T-helper 1 cell treated with Interleukin-12 subunit alpha and Interleukin-12 subunit beta and Interleukin-4 antibody, amounts not matched to agents 30 μg/mL and 1 μg/mL, for 36 hours (primary cell): ENCODE measurements around the gene TMEM204.

Experiments
- H3K27ac Mint-ChIP-seq: one replicate; pipeline ENCODE4 v1.8.0; 2021; ENCODE audit warnings: mild to moderate bottlenecking, mixed read lengths
- H3K27me3 Mint-ChIP-seq: one replicate; pipeline ENCODE4 v1.8.0; 2021; ENCODE audit warnings: low read depth, mixed read lengths
- H3K36me3 Mint-ChIP-seq: one replicate; pipeline ENCODE4 v1.8.0; 2021; ENCODE audit warnings: low read depth, mixed read lengths
- H3K4me1 Mint-ChIP-seq: one replicate; pipeline ENCODE4 v1.8.0; 2021; ENCODE audit warnings: low read depth, mixed read lengths
- H3K4me3 Mint-ChIP-seq: one replicate; pipeline ENCODE4 v1.8.0; 2021; ENCODE audit warnings: mild to moderate bottlenecking, moderate library complexity, mixed read lengths
- H3K9me3 Mint-ChIP-seq: one replicate; pipeline ENCODE4 v1.8.0; 2021; ENCODE audit warnings: mixed read lengths

Gene TMEM204

DNA sequence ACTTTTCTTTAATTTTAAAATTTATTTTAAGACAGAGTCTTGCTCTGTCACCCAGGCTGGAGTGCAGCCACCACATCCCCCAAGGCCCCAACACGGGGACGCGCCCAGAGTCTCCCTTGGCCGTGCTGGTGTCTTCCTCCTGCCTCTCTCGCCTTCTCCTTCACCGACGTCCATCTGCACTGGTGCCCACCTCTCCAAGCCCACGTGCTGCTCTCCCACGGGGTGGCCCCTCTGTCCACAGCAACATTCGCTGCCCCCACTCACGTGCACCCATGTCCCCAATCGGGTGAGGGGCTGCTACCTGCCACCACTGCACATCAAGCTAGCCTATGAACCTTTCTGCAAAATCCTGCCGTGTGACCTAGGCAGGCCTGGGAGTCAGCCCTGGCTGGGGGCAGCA lies 3.1 kb downstream of the TMEM204 start:
- Mint-ChIP-seq H3K27me3 (no peaks in the 10 kb centered on the region), H3K9me3 (no peaks in the 10 kb centered on the region), H3K27ac (peak overlapping the region; percentile 59), H3K36me3 (peaks cover 43% of the 10 kb centered on the region), H3K4me3 (peak overlapping the region; percentile 100), H3K4me1 (peaks cover 27% of the 10 kb centered on the region)

DNA sequence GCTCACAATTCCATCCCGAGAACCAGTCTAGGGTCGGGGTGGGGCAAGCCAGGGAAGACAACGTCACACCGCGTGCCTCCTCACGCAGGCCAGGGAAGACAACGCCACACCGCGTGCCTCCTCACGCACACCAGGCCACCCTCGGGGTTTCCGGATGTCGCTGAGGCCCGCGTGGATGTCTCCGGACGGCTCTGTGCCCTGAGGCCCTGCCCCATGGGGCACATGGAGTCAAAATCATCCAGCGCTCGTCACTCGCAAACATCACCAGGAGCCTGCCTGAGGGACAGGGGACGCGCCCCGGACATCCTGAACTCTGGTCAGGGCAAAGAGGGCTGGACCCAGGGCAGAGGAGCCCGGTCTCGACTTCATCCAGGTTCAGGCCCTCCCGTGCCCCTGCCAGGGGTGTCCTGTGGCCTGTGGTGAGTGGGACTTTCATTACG lies 3.7 kb downstream of the TMEM204 start:
- peaks cover 27% of the 10 kb centered on the region for H3K4me1 Mint-ChIP-seq
- H3K27ac Mint-ChIP-seq: peak overlapping the region; percentile 59
- H3K27me3 Mint-ChIP-seq: no peaks in the 10 kb centered on the region
- peaks cover 46% of the 10 kb centered on the region for H3K36me3 Mint-ChIP-seq
- no peaks in the 10 kb centered on the region for H3K9me3 Mint-ChIP-seq
- peak overlapping the region; percentile 100 for H3K4me3 Mint-ChIP-seq

DNA sequence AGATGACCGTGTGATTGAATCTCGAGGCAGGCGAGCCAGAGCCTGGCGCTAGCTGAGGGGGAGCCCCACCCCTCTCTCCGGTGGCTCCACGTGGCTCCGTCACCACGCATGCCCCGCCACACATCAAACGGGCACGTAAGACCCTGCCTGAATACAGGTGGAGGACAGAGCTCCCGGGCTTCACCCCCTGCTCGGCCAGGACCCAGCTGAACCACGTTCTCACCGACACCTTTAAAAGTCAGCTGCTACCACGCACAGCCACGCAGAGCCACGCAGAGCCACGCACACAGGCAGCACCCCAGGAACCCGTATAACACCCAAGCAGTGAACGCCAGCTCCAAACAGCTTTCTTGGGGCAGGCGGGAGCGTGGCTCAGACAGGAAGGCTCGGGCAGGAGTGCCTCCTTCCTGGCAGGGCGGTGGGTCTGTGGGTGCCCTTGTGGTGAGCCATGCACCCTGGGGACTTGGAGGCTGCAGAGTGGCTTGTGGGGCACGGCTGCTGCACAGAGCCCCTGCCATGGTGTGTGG lies 4.4 kb downstream of the TMEM204 start:
- H3K4me3 Mint-ChIP-seq: peak overlapping the region; percentile 100
- H3K27ac Mint-ChIP-seq: peak overlapping the region; percentile 52
- H3K27me3 Mint-ChIP-seq: no peaks in the 10 kb centered on the region
- H3K9me3 Mint-ChIP-seq: no peaks in the 10 kb centered on the region
- peaks cover 48% of the 10 kb centered on the region for H3K36me3 Mint-ChIP-seq
- peaks cover 33% of the 10 kb centered on the region for H3K4me1 Mint-ChIP-seq

DNA sequence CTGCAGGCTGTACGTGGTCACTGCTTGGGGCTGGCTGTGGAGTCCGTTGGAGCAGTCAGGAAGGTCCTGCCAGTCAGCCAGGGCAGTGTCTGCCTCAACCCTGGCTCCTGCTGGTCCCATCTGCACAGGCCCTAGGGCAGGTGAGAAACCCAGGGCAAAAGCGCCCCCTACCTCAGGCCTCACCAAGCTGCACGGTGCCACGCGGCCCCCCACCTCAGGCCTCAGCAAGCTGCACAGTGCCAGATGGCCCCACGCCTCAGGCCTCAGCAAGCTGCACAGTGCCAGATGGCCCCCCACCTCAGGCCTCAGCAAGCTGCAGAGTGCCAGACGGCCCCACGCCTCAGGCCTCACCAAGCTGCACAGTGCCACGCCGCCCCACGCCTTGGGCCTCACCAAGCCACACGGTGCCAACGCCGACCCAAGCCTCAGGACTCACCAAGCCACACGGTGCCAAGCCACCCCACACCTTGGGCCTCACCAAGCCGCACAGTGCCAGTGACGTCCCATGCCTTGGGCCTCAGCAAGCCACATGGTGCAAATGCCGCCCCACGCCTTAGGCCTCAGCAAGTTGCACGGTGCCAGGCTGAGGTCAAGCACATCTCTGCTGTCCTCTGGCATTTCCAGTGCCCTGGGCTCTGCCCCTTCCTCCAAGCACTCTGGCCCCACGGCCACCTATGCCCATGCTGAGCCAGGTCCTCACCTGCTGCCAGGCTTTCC lies 5.5 kb downstream of the TMEM204 start:
- H3K27ac Mint-ChIP-seq: no peak overlapping the region
- H3K4me3 Mint-ChIP-seq: peak overlapping the region; percentile 100
- peaks cover 36% of the 10 kb centered on the region for H3K4me1 Mint-ChIP-seq
- H3K36me3 Mint-ChIP-seq: peaks cover 52% of the 10 kb centered on the region
- no peaks in the 10 kb centered on the region for H3K27me3 Mint-ChIP-seq
- no peaks in the 10 kb centered on the region for H3K9me3 Mint-ChIP-seq

GRCh38 chr16:1539720-1540555 lies 6.5 kb downstream of the TMEM204 start:
- Mint-ChIP-seq H3K27ac (no peak overlapping the region), H3K9me3 (no peaks in the 10 kb centered on the region), H3K4me3 (no peak overlapping the region), H3K27me3 (no peaks in the 10 kb centered on the region), H3K4me1 (peaks cover 34% of the 10 kb centered on the region), H3K36me3 (peaks cover 48% of the 10 kb centered on the region)

GRCh38 chr16:1540556-1540855 lies 7.0 kb downstream of the TMEM204 start:
- Mint-ChIP-seq H3K36me3 (peaks cover 45% of the 10 kb centered on the region), H3K4me3 (no peak overlapping the region), H3K9me3 (no peaks in the 10 kb centered on the region), H3K4me1 (peaks cover 34% of the 10 kb centered on the region), H3K27ac (peak overlapping the region; percentile 31), H3K27me3 (no peaks in the 10 kb centered on the region)

GRCh38 chr16:1541293-1542165 lies 8.1 kb downstream of the TMEM204 start:
- Mint-ChIP-seq H3K27me3 (no peaks in the 10 kb centered on the region), H3K4me1 (peaks cover 34% of the 10 kb centered on the region), H3K36me3 (peaks cover 41% of the 10 kb centered on the region), H3K27ac (no peak overlapping the region), H3K4me3 (no peak overlapping the region), H3K9me3 (no peaks in the 10 kb centered on the region)

DNA sequence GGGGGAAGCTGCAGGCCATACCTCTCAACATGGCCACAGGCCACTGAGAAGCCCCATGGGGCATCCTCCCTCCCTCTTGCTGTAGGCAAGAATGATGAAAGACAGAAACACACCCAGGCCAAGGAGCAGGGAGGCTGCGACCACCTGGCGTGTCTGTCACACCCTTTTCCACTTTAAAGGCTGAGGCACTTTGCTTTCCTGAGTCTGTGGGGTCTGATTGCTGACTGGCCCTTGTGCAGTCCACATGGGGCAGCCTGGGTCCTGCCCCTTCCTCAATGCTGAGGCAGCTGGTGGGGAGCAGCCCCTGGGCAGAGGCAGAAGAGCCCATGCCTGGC lies 8.7 kb downstream of the TMEM204 start:
- no peak overlapping the region for H3K4me3 Mint-ChIP-seq
- H3K4me1 Mint-ChIP-seq: peaks cover 28% of the 10 kb centered on the region
- peak overlapping the region; percentile 7 for H3K27ac Mint-ChIP-seq
- no peaks in the 10 kb centered on the region for H3K9me3 Mint-ChIP-seq
- no peaks in the 10 kb centered on the region for H3K27me3 Mint-ChIP-seq
- H3K36me3 Mint-ChIP-seq: peaks cover 36% of the 10 kb centered on the region

DNA sequence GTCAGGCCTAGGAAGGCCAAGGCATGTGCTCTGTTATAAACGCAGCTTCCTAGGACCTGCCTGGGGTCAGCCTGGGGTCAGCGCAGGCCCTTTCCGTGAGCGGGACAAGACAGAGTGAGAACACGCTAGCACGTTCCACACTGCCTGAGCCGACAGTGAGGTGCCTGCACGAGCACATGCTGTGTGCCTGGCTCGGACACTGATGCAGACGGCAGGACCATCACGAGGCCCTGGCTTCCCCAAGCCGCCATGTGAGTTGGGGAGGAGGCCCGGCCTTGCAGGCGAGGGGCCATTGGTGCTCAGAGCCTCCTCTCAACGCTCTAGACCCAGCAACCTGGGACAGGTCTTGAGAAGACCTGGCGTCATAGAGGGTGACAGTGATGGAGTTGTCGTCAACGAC lies 9.1 kb downstream of the TMEM204 start:
- Mint-ChIP-seq H3K27me3 (no peaks in the 10 kb centered on the region), H3K9me3 (no peaks in the 10 kb centered on the region), H3K4me3 (peak overlapping the region; percentile 25)

DNA sequence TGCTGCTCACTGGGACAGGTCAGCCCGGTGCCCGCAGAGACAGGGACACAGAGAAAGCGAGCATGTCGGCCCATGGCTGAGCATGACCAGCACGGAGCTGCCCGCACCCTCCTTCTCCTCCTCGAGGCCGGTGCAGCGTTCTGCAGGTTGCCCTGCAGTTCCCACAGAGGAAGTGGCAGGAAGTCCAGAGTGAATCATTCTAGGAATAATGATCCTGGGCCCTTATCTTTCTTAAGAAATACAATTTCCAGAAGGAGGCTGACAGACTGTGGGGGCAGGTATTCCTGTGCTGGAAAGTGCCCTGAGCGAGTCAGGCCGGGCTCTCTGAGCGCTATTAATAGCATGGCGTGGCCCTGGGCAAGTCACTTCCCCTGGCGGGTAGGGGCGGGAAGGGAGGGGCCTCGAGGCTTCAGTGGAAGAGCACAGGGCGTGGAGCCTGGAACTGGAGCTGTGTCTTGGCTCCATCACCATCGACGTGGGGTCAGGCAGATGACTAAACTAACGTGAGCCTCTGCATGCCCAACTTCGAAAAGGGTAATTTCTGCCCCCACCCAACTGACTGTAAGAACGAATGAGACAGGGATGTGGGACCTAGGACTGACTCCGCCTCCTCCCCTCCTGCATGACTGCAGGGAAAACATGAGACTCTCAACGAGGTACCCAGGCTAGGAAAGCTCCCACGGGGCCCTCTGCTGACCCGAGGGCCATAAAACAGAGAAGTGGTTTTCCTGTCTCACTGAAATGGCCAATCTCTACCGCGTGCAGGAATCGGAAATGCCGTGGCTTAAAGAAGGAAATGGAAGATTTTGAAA lies 9.8 kb downstream of the TMEM204 start:
- Mint-ChIP-seq H3K27me3 (no peaks in the 10 kb centered on the region), H3K27ac (peak overlapping the region; percentile 66), H3K36me3 (peaks cover 28% of the 10 kb centered on the region), H3K9me3 (no peaks in the 10 kb centered on the region), H3K4me1 (peaks cover 17% of the 10 kb centered on the region), H3K4me3 (peak overlapping the region; percentile 59)

More for the DNA sequence above, 9.1 kb downstream of the TMEM204 start:
- Mint-ChIP-seq H3K36me3 (peaks cover 32% of the 10 kb centered on the region), H3K4me1 (peaks cover 24% of the 10 kb centered on the region), H3K27ac (peak overlapping the region; percentile 66)

DNA sequence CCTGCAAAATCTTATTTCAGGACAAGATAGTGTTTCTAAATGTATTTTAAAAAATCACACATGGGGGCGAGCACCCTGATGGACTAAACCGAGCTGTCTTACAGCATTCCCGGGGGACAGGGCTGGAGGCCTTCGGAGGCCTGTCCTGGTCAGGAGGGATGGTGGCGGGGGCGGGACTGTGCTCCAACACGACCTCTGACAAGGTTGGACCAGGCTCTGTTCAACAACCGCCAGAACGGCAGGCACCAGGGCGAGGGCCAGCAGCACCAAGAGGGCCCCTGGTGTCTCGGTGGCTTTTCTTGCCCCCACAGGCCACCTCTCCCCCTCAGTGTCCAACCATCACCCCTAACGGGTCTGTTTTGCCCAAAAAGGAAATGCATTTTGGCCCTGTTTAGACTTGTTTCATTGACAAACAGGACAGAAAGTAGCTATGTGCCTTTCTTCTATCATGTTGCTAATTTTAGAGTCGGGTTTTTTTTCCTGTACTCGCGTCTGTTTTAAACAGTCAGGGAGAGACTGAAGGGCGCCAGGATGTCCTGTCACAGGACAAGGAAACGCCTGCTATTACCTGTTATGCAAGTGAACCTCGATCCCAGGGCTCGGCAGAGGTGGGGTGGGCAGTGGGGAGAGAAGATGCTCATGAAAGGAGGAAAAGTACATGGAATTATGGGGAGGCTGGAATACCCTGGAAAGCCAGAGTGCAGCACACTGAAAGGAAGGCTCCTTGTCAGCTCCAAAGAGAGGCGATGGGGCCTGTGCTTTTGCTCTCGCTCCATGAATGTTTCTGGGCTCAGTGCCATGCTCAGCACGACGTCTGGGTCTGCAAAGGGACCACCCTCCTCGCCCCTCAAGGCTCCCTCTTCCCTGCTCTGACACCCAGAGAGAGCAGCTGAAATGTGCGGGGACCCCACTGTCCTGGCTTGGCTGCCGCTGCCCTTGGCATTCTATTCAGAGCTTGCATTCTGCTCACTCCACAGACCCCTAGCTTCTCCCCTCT lies 11.9 kb downstream of the TMEM204 start:
- Mint-ChIP-seq H3K36me3 (peaks cover 28% of the 10 kb centered on the region), H3K27ac (peak overlapping the region; percentile 68), H3K4me3 (peak overlapping the region; percentile 32), H3K9me3 (no peaks in the 10 kb centered on the region), H3K27me3 (no peaks in the 10 kb centered on the region), H3K4me1 (peaks cover 15% of the 10 kb centered on the region)

- Mint-ChIP-seq H3K36me3 (peaks cover 23% of the 10 kb centered on the region), H3K27ac (peak overlapping the region; percentile 26), H3K4me1 (peaks cover 15% of the 10 kb centered on the region), H3K27me3 (no peaks in the 10 kb centered on the region), H3K4me3 (no peak overlapping the region), H3K9me3 (no peaks in the 10 kb centered on the region)
Observed at GRCh38 chr16:1546430-1546829, 13.0 kb downstream of the TMEM204 start.

DNA sequence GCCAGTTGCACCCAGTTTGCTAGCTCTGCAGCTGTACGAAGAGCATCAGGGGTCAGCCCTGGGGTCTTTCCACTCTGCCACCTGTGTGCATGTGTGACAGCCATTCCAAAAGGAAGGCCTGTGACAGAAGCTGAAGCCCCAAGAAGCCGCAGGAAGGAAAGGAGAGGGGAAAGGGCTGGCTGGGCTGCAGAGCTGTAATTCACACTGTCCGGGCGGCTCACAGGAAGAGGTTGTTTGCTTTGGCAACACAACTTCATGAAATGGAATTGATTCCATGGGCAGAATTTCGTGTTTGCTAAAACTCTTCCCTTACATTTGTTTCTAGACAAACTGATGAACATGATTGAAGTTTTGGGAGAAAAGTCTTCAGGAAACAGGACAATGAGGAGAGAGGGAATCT lies 14.8 kb downstream of the TMEM204 start:
- Mint-ChIP-seq H3K27ac (no peak overlapping the region), H3K4me1 (peaks cover 13% of the 10 kb centered on the region), H3K9me3 (no peaks in the 10 kb centered on the region), H3K4me3 (no peak overlapping the region), H3K27me3 (no peaks in the 10 kb centered on the region), H3K36me3 (peaks cover 23% of the 10 kb centered on the region)
